Activated T-helper 1 cell treated with anti-CD3 and anti-CD28 coated beads, Interleukin-12 subunit alpha, Interleukin-12 subunit beta, Interleukin-2, Interleukin-4 antibody, amounts not matched to agents 30 ng/mL and 10 ng/mL and 1 ng/mL, durations not matched to agents 14 hours and 24 hours and 36 hours (primary cell): ENCODE data around the gene PSG6. TPM values are rescaled to one million over a fixed set of nuclear protein-coding genes. Genes with fewer than 3 reads are reported as not detected.
"Not testable (repeated sequence)": the region's sequence is repeated elsewhere in the genome, so short reads cannot be mapped to it uniquely, and the experiment has no call there.

Experiments used
- DNase-seq: peaks from one replicate; pipeline ENCODE4 v3.0.0; 2021; ENCODE audit warnings: low spot score
- H3K27ac Mint-ChIP-seq: one replicate; pipeline ENCODE4 v1.8.0; 2021; ENCODE audit warnings: mild to moderate bottlenecking, mixed read lengths
- H3K27me3 Mint-ChIP-seq: one replicate; pipeline ENCODE4 v1.8.0; 2022; ENCODE audit warnings: mild to moderate bottlenecking, moderate library complexity, mixed read lengths; ENCODE audit not compliant: insufficient read depth
- H3K36me3 Mint-ChIP-seq: one replicate; pipeline ENCODE4 v1.8.0; 2021; ENCODE audit warnings: low read depth, mixed read lengths
- H3K4me1 Mint-ChIP-seq: one replicate; pipeline ENCODE4 v1.8.0; 2021; ENCODE audit warnings: low read depth, mixed read lengths
- H3K4me3 Mint-ChIP-seq: one replicate; pipeline ENCODE4 v1.8.0; 2021; ENCODE audit warnings: mild to moderate bottlenecking, moderate library complexity, mixed read lengths
- H3K9me3 Mint-ChIP-seq: one replicate; pipeline ENCODE4 v1.8.0; 2021; ENCODE audit warnings: mixed read lengths
- intact Hi-C: fragments of 100-400 bp; cut with micrococcal nuclease; formaldehyde crosslinking; loops from one replicate; pipeline ENCODE4 v1.15.1; 2024
- total RNA-seq: library from RNA; stranded (reverse); gene quantifications from 2 replicates; pipeline ENCODE4 v1.2.3, GENCODE V29; 2022

The PSG6 gene
- total RNA-seq, 1 donor from 2014 or later = not detected

GRCh38 chr19:42923106-42923505 is 5.4 kb upstream of the PSG6 start:
- H3K4me3 Mint-ChIP-seq, H3K27ac Mint-ChIP-seq, H3K4me1 Mint-ChIP-seq, H3K36me3 Mint-ChIP-seq, H3K27me3 Mint-ChIP-seq, H3K9me3 Mint-ChIP-seq, DNase-seq, intact Hi-C loops: not testable (repeated sequence)

- H3K27me3 Mint-ChIP-seq, intact Hi-C loops, H3K4me3 Mint-ChIP-seq, H3K9me3 Mint-ChIP-seq, DNase-seq, H3K36me3 Mint-ChIP-seq, H3K27ac Mint-ChIP-seq, H3K4me1 Mint-ChIP-seq: not testable (repeated sequence)
Measured at GRCh38 chr19:42920971-42921370, 3.3 kb upstream of the PSG6 start.

- intact Hi-C loops = no loop called here
- H3K9me3 Mint-ChIP-seq = no peaks in the 10 kb centered on the region
- DNase-seq = no peak
- H3K27me3 Mint-ChIP-seq = no peaks in the 10 kb centered on the region
- H3K36me3 Mint-ChIP-seq = no peaks in the 10 kb centered on the region
- H3K4me3 Mint-ChIP-seq = no peak overlapping the region
- H3K4me1 Mint-ChIP-seq = no peaks in the 10 kb centered on the region
- no peak overlapping the region for H3K27ac Mint-ChIP-seq
Measured at GRCh38 chr19:42919757-42920079, 2.0 kb upstream of the PSG6 start.

DNA sequence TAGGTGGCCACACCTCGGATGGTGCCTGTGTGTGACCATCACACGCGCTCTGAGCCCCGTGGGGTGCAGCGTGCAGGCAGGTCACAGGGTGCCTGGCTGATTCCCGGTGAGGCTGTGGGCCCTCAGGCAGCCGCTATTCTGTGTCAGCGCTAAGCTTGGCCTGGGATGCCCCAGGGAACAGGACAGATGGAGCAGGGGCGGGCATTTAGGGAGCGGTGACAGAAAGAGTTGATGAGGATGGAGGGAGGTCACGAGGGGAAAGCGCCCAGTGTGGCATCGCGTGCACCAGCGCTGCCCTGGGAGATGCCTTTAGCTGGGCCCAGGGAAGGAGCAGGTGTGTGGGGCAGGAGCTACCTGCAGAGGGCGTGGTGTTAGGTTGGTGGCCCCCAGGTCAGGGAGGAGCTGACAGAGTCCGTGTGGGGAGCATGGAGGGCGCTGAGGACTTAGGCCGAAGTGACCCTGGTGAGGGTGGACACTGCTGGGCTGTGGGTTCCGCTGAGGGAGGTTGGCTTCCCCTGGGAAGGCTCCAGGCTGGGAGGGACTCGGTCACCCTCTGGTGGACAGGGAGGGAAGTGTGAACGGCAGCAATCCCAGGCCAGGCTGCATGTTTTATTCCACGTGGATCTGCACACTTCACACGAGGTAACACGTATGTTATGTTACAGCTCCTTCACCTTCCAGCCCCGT is 1.5 kb upstream of the PSG6 start:
- H3K4me3 Mint-ChIP-seq, H3K36me3 Mint-ChIP-seq, H3K27me3 Mint-ChIP-seq, DNase-seq, H3K4me1 Mint-ChIP-seq, intact Hi-C loops, H3K27ac Mint-ChIP-seq, H3K9me3 Mint-ChIP-seq: not testable (repeated sequence)

DNA sequence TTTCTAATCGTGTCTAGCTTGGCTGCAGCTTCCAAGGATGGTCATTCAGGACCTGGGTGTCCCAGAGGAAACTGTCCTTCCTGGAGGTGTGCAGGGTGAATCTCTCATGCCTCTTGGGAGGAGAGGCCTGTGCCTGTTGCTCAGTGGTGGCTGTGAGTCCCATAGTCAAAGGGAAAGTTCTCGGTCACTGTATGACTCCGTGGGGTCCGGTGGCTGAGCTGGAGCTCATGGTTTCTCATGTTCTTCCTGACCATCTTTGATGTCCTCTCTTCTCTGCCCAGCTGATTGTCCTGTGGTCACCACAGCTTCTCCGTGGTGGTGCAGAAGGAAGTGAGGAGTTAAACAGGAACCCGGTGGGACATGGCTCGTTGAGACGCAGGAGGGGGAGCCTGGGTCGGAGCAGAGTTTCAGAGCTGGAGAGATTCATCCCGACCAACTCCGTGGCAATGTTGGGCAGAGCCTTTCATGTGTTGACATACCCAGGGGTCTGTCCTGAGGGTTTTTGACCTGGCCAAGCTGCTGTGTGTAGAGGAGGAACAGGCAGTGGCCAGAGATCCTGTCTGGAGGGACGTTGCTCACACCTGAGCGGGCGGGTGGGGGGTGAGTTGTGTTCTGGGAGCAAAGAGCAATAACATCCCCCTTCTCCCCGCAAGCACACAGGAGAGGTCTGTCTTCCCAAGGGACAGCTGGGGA is 829 bp upstream of the PSG6 start:
- DNase-seq, H3K27ac Mint-ChIP-seq, H3K4me3 Mint-ChIP-seq, H3K36me3 Mint-ChIP-seq, H3K27me3 Mint-ChIP-seq, H3K4me1 Mint-ChIP-seq, H3K9me3 Mint-ChIP-seq, intact Hi-C loops: not testable (repeated sequence)

GRCh38 chr19:42916931-42917330 is 763 bp downstream of the PSG6 start:
- H3K27ac Mint-ChIP-seq, intact Hi-C loops, H3K9me3 Mint-ChIP-seq, H3K36me3 Mint-ChIP-seq, H3K27me3 Mint-ChIP-seq, H3K4me3 Mint-ChIP-seq, DNase-seq, H3K4me1 Mint-ChIP-seq: not testable (repeated sequence)

DNA sequence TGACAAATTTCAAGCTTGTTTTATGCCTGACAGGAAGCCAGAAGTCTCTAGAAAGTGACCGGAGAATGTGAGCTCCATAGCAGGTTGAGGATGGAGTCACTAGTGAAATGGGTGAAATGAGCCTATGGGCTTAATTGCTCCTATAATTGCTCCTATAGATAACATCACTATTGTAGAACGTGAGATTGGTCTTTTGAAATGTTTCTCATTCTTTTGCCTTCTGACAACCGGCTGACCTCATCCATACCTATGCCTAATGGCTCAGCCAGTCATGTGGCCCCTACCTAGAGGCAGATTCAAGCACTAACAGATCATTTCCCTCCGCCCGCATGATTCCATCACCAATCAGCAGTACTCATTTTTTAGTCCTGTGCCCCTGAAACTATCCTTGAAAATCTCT is 4.2 kb downstream of the PSG6 start:
- H3K27me3 Mint-ChIP-seq, H3K36me3 Mint-ChIP-seq, DNase-seq, H3K4me3 Mint-ChIP-seq, H3K4me1 Mint-ChIP-seq, intact Hi-C loops, H3K27ac Mint-ChIP-seq, H3K9me3 Mint-ChIP-seq: not testable (repeated sequence)

DNA sequence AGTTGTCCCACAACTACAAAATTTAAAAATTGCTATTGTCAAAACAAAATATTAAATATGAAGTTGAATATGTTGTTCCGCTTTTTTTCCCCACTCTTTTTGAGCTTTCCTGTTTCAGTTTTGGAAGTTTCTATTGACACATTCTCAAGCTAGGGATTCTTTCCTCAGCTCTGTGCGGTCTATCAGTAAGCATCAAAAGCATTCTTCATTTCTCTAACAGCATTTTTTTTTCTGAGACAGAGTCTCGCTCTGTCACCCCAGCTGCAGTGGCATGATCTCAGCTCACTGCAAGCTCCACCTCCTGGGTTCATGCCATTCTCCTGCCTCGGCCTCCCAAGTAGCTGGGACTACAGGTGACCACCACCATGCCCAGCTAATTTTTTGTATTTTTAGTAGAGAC is 4.8 kb downstream of the PSG6 start:
- intact Hi-C loops, DNase-seq, H3K27ac Mint-ChIP-seq, H3K27me3 Mint-ChIP-seq, H3K9me3 Mint-ChIP-seq, H3K4me3 Mint-ChIP-seq, H3K36me3 Mint-ChIP-seq, H3K4me1 Mint-ChIP-seq: not testable (repeated sequence)

DNA sequence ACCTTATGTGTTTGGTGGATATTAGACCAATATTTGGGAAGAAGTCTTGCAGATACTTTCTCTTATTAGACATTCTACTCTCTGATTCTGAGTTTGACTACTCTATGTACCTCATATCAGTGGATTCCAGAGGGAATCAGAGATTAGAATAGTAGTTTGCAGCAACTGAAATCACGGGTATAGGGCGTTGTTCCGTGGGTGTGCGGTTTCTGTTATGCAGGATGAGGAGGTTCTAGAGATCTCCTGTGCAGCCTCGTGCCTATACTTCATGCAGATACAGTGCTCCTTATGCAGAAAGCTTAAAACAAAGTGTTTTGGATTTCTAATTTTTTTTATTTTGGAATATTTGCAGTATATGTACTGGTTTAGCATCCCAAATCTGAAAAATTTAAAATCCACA is 6.0 kb downstream of the PSG6 start:
- H3K9me3 Mint-ChIP-seq, DNase-seq, H3K36me3 Mint-ChIP-seq, H3K27ac Mint-ChIP-seq, H3K4me3 Mint-ChIP-seq, H3K27me3 Mint-ChIP-seq, H3K4me1 Mint-ChIP-seq, intact Hi-C loops: not testable (repeated sequence)

GRCh38 chr19:42906162-42906561 is 11.5 kb downstream of the PSG6 start:
- H3K9me3 Mint-ChIP-seq, H3K4me1 Mint-ChIP-seq, H3K36me3 Mint-ChIP-seq, H3K4me3 Mint-ChIP-seq, H3K27me3 Mint-ChIP-seq, intact Hi-C loops, DNase-seq, H3K27ac Mint-ChIP-seq: not testable (repeated sequence)

GRCh38 chr19:42900561-42900960 is 17.1 kb downstream of the PSG6 start:
- H3K4me1 Mint-ChIP-seq, H3K27me3 Mint-ChIP-seq, H3K27ac Mint-ChIP-seq, H3K36me3 Mint-ChIP-seq, DNase-seq, H3K9me3 Mint-ChIP-seq, H3K4me3 Mint-ChIP-seq, intact Hi-C loops: not testable (repeated sequence)

GRCh38 chr19:42899674-42900073 is 18.0 kb downstream of the PSG6 start:
- intact Hi-C loops, H3K27ac Mint-ChIP-seq: not testable (repeated sequence)

DNA sequence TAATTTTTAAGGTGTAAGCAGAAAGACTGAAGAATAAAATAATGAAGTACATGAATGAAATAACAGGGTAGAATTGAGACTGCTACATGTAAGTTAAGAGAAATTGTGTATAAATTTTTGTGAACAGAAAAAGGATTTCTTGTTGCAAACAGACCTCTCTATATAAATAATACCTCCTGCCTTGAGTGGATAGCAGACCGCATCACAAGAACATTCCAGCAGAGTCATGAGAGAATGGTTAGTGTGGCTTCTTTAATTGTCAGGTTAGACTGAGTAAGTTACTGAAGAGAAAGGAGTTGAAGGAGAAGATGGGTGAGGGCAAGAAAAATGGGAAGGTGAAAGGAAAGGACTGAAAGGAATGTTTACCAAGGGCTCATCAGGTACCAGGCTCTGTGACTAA is 18.6 kb downstream of the PSG6 start:
- H3K27ac Mint-ChIP-seq, DNase-seq: not testable (repeated sequence)

More at GRCh38 chr19:42899674-42900073, 18.0 kb downstream of the PSG6 start:
- not testable (repeated sequence) for DNase-seq, H3K4me1 Mint-ChIP-seq, H3K4me3 Mint-ChIP-seq, H3K36me3 Mint-ChIP-seq, H3K9me3 Mint-ChIP-seq, H3K27me3 Mint-ChIP-seq

DNA sequence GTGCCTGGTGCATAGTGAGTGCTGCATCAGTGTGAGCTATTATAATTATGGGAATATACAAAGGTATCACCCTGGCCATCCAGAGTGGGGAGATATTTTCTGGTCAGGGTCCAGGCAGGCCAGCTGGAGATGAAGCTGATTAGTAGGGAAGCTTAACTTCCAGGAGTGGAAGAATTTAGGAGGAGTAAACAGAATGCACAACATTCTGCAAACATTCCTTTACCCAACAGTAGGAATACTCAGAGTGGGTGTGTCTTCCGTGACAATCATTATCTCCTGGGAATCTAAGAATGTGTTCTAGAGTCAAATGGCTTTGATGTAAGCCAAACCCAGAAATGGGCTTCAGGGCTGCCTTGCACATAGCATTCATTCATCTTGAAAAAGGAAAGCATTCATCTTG is 19.0 kb downstream of the PSG6 start:
- H3K27me3 Mint-ChIP-seq, H3K4me3 Mint-ChIP-seq, H3K4me1 Mint-ChIP-seq, H3K9me3 Mint-ChIP-seq, DNase-seq, H3K27ac Mint-ChIP-seq, intact Hi-C loops, H3K36me3 Mint-ChIP-seq: not testable (repeated sequence)

More for the DNA sequence above, 18.6 kb downstream of the PSG6 start:
- intact Hi-C loops, H3K27me3 Mint-ChIP-seq, H3K9me3 Mint-ChIP-seq, H3K36me3 Mint-ChIP-seq, H3K4me1 Mint-ChIP-seq, H3K4me3 Mint-ChIP-seq: not testable (repeated sequence)
